Right forelimb (tissue), 1 donor: ENCODE results near the gene MRPL9.

Experiments
- DNase-seq: peaks from one replicate; pipeline ENCODE4 v3.0.0-alpha.2; 2018

MRPL9 gene

DNA sequence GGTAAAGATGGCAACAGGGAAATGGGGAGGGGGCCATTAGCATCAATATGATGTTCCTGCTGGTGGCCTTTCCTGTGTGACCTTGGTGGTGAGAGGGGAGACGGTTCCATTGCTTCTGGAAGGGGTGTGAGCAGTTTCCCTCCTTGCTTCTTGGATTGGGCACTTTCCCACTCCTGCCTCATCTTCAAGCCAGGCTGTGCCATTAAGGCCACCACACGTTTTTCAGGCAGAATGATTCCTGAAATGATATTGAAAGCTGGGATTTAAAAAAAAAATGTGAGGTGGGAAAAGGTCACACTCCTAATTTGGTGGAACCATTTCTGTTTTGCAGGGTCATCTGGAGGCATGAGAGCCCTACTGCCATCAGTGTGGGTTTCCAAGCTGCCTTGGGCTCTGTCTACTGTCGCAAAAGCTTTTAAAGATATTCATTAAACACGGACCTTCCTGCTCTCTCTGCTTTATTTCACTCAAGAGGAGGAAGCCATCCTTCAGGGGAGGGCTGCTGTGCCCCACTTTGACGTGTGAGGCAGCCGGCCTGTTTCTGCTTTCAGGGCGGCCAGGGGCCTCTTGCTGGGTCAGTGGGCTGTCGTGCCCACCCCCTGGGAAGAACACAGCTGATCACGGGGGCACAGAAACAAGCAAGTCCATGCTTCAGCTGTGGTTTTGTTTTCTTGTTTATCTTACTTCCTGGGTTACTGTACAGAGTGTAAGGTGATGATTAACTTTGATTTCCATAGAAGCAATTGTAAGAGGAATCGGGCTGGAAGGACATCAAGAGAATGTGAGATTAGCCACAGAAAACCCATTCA lies 33.9 kb downstream of the MRPL9 start:
- no peak for DNase-seq

DNA sequence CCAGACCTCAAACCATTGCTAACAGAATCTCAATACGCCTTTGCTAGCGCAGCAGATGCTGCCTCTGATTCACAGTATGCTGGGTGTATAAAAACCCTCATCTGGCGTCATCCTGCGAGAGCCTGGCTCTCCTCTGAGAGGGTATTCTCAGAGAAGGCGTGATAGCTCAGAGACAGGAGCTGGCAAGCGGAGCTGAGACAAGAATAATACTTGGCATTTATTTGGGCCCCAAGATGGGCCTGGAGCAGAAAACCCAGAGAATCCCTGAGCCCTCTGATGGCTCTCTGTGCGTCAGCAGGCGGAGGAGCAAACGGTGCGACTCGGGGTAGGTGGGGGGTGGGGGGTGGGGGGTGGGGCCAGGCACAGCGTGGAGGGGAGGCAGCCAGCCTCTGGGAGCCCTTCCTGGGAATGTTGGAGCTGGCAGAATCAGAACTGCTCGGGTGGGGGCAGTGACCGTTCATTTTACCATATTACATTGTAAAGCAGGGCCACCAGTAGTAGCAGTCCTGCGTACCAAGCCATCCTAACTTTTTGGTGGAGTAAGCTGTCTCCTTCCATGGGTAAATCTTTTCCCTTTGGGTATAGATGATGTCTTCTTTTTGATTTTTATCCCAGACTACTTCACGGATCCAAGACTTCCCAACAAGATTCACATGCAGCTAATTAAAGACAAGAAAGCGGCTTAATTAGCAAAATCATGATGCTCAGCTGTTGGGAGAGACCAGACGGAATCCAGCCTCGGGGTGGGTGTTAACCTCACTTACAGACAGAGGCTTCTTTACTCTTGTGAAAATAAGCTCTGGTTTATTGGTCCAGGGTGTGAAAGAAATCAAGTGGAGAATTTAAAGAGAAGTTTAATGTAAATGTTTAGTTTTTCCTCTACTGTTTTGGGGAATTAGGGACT lies 34.9 kb downstream of the MRPL9 start:
- no peak for DNase-seq

DNA sequence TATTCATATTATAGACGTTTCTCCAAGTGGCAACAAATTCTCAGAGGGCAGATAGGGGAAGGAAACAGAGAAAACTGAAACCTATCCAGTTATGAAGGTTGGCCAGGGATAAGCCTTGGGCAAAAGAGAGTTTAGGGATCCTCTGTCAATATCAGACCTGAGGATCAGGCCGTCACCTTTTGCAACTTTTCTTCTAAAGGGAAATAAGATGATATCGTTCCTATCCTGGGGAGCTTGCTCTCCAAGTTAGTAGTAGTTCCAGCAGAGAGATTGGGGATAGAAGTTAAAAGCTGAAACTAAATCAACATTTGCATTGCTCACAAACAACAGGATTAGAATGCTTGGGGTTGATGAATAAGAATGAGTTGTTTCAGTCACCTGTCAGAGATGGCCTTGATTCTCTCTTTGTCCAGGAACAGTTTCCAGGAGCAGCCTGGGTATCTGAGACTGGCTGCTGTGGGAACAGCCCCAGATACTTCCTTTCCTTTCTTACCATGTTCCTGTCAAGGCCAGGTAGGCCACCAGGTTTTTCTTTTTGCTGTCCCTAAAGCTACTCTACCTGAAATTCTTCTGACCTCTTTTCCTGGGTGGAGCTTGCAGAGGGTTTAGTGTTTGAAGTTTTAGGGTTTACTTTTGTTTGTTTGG lies 39.4 kb downstream of the MRPL9 start:
- DNase-seq = no peak

DNA sequence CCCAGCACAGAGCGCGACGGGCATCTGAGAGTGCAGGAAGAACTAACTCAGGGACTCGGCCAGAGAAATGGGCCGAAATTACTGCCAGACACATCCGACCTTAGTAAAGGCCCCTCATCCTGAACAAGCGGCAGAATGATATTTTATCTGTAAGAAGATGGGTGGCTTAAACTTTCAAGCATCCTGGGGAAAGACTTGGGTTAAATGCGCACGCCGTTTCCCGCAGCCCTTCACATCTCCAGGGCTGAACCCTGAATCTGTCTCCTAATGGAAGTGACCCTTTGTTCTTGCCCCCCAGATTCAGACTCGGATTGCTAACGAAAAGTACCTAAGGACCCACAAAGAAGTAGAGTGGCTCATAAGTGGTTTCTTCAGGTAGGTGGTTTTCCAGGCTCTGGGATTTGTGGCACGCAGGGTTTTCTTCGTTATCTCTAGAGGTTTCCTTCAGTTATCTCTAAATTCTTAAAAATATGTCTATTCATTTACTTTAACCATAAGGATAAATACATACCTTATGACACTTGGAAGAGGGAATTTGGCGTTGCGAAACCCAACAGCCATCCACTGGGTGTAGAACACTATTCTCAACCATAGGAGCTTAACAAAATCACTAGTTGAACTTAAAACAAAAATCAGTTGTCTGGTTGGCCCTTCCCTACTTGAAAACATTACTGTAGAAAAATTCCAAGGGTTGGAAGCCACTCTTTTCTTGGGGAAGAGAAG lies 41.3 kb downstream of the MRPL9 start:
- DNase-seq = no peak

DNA sequence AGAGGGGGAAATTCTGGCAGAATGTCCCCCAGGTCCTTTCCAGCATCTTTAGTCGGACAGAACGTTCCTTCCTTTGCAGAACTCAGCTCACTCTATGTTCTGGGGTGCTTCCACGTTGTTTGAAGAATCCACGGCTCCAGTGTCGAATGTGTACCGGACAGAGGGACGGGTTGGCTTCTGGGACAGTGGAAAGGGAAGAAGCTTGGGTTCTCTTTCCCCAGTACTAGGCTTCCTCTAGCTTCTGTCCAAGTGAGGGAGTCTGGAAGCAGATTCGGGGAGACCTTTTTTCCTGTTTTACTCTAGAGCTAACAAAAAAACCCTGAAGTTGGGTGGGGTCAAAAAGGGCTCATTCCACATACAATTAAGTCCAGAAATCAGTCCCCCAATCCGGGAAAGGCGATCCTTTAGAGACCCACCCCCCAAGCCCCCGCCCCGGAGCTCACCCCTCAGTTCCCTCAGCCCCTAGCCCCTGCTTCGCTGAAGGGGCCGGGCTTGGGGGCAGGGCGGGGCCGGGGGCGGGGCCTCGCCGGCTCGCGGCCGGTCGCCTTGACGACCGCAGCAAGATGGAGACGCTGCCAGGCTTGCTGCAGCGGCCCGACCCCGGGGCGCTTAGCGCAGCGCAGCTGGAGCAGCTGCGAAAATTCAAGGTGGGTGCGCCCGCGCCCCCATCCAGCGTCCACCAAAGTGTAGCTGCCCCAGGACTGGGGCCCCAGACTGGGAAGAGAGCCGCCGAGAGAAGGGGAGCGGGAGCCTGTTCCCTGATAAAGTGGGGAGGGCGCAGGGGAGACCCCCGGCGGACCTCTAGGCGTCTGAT lies 42.1 kb downstream of the MRPL9 start, which contains the start of gene RIIAD1:
Gene RIIAD1 (plus strand): TSS at position 549 of the 814 bp plus-strand sequence. CDS start 15 bp downstream, at position 564.
- DNase-seq = peak; percentile 70

DNA sequence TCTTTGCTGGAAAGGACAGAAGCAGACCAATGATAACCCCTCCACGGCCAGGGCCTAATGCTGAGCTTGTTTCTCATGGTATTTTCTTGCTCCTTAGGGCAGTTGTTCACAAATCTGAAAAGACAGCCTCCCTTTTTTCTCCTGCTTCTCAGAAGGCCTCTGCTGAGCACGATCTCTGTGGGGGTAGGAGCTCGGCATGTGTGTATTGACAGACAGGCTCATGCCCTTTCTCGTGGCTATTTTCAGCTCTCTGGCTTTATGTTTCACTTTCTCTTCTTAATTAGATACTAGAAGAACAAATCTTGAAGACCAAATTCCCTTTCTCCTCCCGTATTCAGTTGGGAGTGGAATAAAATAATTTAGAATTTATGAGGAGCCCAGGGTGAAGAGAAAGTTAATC lies 42.7 kb downstream of the MRPL9 start:
- DNase-seq = no peak

DNA sequence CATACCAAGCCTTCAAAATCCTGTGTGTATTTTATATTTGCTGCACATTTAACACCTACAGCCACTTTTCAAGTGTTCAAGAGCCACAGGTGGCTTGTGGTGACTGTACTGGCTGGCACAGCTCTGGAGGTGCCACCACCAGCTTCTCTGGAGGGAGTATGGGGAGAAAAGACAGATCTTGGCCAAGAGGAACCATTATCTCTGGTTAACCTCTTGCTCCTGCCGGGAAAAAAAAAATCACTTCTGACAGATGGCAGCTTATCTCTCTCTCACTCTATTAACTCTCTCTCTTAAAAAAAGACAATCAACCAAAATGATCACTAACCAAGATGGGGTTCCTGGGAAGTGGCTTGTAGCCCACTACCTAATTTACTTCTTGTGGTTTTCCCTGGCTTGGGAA lies 43.2 kb downstream of the MRPL9 start:
- no peak for DNase-seq

DNA sequence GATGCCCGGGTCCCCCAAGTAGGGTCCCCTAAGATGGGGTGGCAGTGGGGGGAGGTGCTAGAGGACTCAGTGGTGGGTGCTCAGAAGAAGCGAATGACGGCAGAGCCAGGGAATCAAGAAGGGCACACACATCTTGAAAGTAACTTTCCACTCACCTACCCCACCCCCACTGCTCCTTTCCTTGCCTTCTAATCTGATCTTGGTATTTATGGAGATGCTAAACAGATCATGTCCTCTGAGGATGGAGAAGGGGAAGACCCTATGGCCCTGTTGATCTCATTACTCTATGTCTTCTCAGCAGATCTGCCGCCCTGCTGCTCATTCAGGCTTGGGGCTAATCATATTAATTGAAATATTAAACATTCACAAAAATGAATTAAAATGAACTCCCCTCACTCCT lies 44.6 kb downstream of the MRPL9 start:
- DNase-seq = no peak

DNA sequence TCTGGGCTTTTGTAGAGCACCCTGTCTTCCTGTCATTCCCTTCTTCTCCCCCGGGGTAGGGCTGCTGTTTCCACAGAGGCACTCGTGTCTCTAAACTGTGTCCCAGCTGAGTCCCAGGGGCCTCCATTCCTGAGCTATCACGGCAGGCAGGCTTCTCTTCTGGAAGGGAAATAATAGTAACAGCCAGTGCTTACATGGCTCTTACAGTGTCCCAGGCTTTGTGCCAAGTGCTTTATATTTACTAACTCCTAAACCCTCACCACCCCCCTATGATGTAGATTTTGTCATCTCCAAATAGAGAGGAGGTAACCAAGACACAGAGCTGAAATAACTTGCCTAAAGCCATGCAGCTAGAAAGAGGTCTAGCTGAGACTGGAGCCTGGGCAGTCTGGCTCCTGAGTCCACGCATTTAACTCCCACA lies 45.3 kb downstream of the MRPL9 start:
- DNase-seq = no peak

DNA sequence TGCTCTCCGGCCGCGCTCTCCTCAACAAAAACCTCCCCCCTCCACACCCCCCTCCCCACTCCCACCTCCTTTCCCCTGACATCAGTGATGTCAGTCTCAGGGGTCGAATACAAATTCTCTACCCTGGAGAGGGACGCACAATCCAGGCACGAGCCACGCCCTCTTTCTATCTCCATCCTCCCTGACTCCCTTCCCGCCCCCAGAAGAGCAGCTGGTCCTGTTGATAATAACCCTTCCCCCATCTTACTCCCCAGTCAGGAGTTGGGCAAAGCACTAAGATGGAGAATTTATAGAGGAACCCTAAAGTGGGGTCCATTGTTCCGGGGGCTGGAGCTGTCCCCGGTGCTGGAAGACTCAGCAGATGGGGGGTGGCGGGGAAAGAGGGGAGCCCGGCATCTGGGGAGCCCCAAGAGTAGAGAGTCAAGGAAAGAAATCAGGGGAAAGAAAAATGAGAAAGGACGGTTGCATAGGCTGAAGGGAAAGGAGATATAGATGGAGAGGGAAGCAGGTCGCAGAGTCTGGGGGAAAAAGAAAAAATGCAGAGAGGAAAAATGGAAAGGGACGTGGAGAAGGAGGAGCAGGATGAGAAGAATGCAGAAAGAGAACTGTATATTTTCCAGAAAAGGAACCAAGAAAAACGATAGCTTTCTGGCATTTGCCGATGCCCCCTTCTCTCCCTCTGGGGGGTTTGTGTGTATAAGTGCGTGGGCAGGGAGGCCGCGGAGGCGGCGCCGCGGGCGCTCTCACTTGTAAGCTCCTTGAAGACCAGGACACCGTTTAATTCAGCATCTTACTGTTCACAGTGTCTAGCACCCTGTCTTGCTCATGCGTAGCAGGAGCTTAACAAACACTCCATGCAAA lies 46.3 kb downstream of the MRPL9 start, which contains the start of gene CELF3:
Gene CELF3 (minus strand): TSS at position 33 of the 861 bp plus-strand sequence. CDS start 783 bp downstream, outside the sequence.
- no peak for DNase-seq

DNA sequence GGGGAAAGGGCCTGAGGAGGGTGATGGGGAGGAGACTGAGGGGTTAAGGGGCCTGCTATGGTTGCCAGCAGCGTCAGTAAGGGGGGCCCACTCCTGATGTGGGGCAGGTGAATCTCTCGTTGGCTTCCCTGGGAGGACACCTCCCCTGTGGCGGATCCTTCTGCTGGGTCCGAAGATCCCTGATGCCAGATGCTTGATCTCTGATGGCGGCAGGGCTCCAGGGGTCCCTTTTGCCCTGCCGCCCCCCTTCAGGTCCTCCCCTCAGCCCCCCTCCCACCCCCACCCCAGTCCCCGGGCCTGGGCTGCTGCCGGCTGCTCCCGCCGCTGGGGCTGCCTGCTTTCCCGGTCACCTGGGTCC lies 46.9 kb downstream of the MRPL9 start:
- DNase-seq = no peak

DNA sequence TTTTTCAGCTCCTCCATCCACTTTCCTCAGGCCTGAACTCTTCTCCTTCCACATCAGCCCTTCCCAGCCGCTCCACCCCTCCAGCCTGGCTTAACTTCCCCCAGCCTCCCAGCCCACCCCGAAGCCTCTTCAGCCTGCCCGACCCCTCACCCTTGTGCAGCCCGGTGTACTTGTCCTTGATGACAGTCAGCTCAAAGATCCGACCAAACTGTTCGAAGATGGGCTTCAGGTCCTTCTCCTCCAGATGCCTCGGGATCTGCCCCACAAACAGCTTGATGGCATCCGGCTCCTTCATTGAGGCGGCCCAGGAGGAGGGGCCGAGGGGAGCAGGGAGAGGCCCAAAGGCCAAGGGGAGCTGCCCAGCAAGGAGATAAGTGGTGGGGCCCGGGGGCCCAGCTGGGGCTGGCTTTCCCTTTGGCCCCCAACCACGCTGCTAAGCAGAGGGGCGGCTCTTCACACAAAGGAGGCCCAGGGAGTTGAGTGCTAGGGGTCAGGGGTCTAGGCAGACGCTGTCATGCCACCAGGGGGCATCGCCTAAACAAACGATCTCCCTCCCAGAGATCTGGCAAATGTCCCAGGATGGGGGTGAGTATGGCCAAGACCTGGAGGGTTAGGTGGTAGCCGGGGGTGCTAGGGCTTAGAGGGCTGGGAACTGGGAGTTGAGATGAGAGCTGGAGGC lies 47.4 kb downstream of the MRPL9 start:
- DNase-seq = no peak

DNA sequence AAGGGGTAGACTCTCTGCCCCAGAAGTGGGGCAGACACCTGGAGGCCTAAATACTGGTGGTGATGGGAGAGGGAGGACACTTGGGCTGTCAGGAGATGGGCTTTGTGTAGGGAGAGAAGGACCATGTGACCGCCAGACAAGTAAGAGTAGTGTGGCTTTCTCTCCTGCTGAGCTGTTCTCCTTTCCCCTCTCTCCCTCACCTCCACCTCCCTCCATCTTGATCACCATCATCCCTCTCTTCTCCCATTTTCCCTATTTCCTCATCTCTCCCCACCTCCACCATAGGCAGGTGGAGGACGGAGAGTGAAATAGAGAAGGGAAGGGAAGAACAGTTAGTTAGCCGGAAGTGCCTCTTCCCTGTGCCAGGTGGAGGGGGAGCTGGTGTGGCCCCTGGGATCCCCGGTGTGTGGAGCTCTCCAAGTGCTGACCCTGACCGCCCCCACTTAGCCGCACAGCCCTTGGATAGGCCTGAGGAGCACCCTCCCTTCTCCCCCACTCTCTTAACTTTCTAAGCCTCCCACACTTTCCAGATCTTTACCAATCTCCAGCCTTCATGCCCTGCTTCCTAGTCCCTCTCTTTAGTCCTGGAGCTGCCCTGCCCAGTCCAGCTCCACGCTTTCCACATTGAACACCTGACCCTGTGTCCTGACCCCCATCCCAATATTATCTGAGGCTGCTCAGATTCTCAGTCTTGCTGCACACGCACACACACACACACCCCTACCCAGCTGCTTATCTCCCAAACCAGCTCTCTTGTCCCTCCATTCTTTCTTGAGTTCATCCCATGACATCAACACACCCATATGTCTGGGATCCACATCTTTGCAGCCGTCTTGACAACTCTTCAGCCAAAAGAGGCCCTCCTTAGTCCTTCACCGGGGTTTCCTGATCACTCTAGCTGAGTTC lies 48.2 kb downstream of the MRPL9 start:
- DNase-seq = no peak

DNA sequence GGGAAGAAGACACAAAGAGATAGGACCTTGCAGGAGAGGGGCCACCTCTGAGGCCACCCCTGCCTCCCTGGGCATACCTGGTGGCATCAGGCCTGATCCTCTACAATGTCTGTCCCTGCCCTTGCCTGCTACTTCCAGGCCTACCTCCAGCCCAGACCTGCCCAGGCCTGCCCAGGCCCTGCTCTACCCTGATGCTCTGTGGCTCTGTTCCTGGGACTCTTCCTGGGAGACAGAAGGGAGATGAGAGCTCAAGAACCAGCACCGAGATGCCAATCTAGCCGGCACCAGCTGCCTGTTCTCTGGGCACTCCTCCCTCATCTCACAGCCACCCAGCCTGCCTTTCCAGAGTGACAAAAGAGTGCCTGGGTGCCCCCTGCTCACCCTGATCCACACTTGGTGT lies 49.4 kb downstream of the MRPL9 start:
- no peak for DNase-seq

DNA sequence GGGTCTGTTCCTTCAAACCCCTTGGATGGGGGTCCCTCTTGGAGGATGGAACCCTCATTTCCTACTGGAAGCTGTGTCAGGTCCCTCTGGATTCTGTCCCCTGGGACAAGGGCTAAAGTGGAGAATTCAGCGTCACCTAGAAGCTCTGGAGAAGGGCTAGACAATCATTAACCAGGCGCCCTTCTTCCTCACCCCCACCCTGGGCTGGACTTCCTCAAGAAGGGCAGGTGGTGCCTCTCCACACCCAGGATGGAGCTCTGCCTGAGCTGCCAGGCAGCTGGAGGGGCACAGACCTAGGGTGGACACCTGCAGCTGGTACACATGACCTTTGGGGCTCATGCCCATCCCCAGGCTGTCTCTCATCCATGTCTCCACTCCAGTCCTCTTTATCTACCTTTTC lies 50.3 kb downstream of the MRPL9 start:
- no peak for DNase-seq

DNA sequence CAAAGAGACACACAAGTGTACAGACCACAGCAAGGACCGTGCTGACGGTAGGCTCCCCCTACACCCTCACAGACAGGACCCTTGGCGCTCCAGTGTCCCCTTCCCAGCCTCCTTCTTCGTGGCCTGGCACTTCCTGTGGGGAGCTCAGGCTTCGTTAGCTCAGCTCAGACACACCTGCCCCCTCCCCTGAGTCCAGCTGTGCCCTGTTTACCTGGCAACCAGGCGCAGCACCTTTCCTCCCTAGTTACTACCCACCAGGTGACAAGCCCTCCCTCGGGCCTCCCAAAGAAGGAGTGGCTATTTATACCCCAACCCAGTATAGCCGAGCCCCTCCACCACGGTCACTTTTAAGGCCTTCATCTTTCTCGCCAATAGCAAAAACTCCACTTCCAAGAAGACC lies 51.3 kb downstream of the MRPL9 start:
- no peak for DNase-seq

DNA sequence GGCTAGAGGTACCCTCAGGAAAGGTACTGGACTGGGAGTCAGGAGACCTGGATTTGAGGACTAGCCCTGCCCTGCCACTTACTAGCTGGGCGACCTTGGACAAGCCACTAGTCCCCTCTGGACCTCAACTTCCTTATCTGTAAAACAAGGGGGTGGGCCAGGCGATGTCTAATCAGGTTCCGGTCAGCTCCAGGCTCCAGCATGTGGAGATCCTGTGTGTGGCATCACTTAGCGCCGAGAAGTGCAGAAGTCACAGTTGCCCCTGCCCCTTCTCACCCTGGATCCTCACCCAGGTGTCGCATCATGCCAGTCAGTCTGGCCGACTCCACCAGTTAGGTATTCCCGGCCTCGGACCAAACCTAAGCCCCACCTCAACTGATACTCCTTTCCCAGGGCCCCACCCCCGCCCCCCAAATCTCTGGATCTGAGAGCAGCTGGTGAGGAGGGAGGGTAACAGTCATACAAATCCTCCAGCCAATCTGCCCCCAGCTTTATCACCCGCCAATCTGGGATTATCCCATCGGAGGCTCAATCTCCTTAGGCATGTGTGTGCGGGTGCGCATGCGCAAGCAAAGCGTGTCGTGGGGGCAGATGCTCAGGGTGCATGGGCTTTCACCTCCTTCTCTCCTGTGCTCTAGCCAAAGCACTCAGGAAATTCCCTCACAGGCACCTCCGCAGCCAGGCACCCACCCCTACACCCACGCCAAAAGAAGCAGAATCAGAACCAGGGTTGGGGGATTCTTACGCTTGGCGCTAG lies 52.1 kb downstream of the MRPL9 start:
- DNase-seq = no peak

DNA sequence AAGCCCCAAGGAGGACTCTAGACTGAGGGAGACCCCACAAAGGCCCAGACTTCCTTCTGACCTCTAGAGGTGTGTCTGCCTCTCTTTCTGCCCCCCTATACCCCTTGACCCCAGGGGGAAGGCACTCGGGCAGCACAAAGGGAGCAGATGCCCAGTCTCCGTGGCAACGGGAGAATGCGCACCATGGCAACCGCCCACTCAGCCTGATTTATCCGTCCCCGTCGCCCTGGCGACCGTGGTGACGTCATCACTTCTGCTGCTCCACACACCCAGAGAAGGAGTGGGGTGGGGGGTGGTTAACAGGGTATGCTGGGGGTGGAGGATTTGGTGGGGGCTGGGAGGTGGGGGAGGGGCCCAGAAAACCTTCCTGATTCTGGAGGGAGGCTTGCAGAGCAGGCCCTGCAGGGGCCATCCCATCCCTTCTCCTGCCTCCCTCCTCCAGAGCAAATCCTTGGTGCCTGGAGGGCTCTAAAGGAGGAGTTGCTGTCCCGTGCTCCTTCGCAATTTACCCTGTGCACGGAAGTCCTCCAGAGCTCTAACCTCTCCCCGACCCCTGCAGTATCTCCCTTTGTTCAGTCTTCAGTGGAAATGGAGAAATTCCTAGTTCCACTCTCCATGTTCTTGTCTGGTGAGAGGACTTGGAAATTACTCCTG lies 53.0 kb downstream of the MRPL9 start:
- DNase-seq = no peak
